ENCODE data around the gene LPIN2. TPM values are rescaled to one million over a fixed set of nuclear protein-coding genes. Genes with fewer than 3 reads are reported as not detected.

Gene LPIN2
- total RNA-seq, result 10 to 100 TPM; 32.9 to 58.8 (median 57.1) TPM
- total RNA-seq (2013), result 66.4 TPM

GRCh38 chr18:3013024-3013804 is at the start of gene LPIN2:
TSS of gene LPIN2 (minus strand) at chr18:3013144. CDS start at chr18:2960840, 52,304 bp downstream.
- H3K4me1 ChIP-seq (ENCODE audit: control insufficient read depth, insufficient read depth, low read length), result peaks cover 38% of the 10 kb centered on the region
- WGBS (ENCODE audit: insufficient coverage), result under 1% methylated on average over 76 of the region's 78 CpGs
- Mint-ChIP-seq H3K27me3 (ENCODE audit: low read depth in 2 of 2) (no peaks in the 10 kb centered on the region), H3K27ac (peak within 1 kb of the TSS; percentile 88), H3K9me3 (no peaks in the 10 kb centered on the region), H3K36me3 (peaks cover 7% of the 10 kb centered on the region), H3K4me3 (peak within 1 kb of the TSS; percentile 95), H3K4me1 (peaks cover 33 to 39% of the 10 kb centered on the region in 2 donors)
- DNase-seq (peak; percentile 92 to 97), ATAC-seq (peak; percentile 87 to 94 (median 89))
- peak within 1 kb of the TSS; percentile 45 for H3K4me3 ChIP-seq (ENCODE audit: low read length)
- H3K27me3 ChIP-seq (ENCODE audit: control insufficient read depth, insufficient read depth, low read length), result no peaks in the 10 kb centered on the region
- H3K36me3 ChIP-seq (ENCODE audit: control insufficient read depth, insufficient read depth, low read length), result no peaks in the 10 kb centered on the region
- intact Hi-C loops (cut with micrococcal nuclease), result loop anchor here (1.0 to 2.0 kb wide), 3 partner anchors 40 to 234 kb away; partner anchors contain the start of gene MYL12A
- H3K27ac ChIP-seq (ENCODE audit: low read length), result peak within 1 kb of the TSS; percentile 83
- TF ChIP-seq CTCF (IDR thresholded peaks at IDR 0.05), result no peak
- H3K9me3 ChIP-seq (ENCODE audit: control insufficient read depth, insufficient read depth, low read length), result no peaks in the 10 kb centered on the region

GRCh38 chr18:3061581-3062312 is 48.8 kb upstream of the LPIN2 start:
- no peaks in the 10 kb centered on the region for H3K36me3 Mint-ChIP-seq
- no peaks in the 10 kb centered on the region for H3K27me3 Mint-ChIP-seq (ENCODE audit: low read depth in 2 of 2)
- peak overlapping the region; percentile 81 for H3K4me3 Mint-ChIP-seq
- Histone ChIP-seq H3K4me3 (ENCODE audit: low read length) (no peak overlapping the region), H3K4me1 (ENCODE audit: control insufficient read depth, insufficient read depth, low read length) (peaks cover 71% of the 10 kb centered on the region), H3K9me3 (ENCODE audit: control insufficient read depth, insufficient read depth, low read length) (no peaks in the 10 kb centered on the region), H3K36me3 (ENCODE audit: control insufficient read depth, insufficient read depth, low read length) (no peaks in the 10 kb centered on the region), H3K27me3 (ENCODE audit: control insufficient read depth, insufficient read depth, low read length) (no peaks in the 10 kb centered on the region), H3K27ac (ENCODE audit: low read length) (peak overlapping the region; percentile 90)
- 35% methylated on average over 11 of the region's 11 CpGs for whole genome bisulfite sequencing (ENCODE audit: insufficient coverage)
- DNase-seq, result peak; percentile 50 to 74
- peak overlapping the region; percentile 87 to 99 for H3K27ac Mint-ChIP-seq
- ATAC-seq, result peak; percentile 60 to 77 (median 71)
- peaks cover 66 to 74% of the 10 kb centered on the region in 2 donors for H3K4me1 Mint-ChIP-seq
- intact Hi-C loops (cut with micrococcal nuclease), result loop anchor here (1.0 to 10.0 kb wide), 5 partner anchors 48 to 541 kb away; partner anchors contain the start of genes LPIN2 and MYL12A
- no peak for TF ChIP-seq CTCF (IDR thresholded peaks at IDR 0.05)
- no peaks in the 10 kb centered on the region for H3K9me3 Mint-ChIP-seq

- Mint-ChIP-seq H3K27ac (peak overlapping the region; percentile 87 to 99), H3K36me3 (no peaks in the 10 kb centered on the region), H3K4me1 (peaks cover 63 to 70% of the 10 kb centered on the region in 2 donors), H3K9me3 (no peaks in the 10 kb centered on the region), H3K27me3 (ENCODE audit: low read depth in 2 of 2) (no peaks in the 10 kb centered on the region), H3K4me3 (peak overlapping the region; percentile 81)
- WGBS (ENCODE audit: insufficient coverage), result 51% methylated on average over 14 of the region's 15 CpGs
- Histone ChIP-seq H3K27me3 (ENCODE audit: control insufficient read depth, insufficient read depth, low read length) (no peaks in the 10 kb centered on the region), H3K27ac (ENCODE audit: low read length) (peak overlapping the region; percentile 90), H3K9me3 (ENCODE audit: control insufficient read depth, insufficient read depth, low read length) (no peaks in the 10 kb centered on the region), H3K4me3 (ENCODE audit: low read length) (no peak overlapping the region), H3K36me3 (ENCODE audit: control insufficient read depth, insufficient read depth, low read length) (no peaks in the 10 kb centered on the region), H3K4me1 (ENCODE audit: control insufficient read depth, insufficient read depth, low read length) (peaks cover 63% of the 10 kb centered on the region)
- ATAC-seq (peak; percentile 22 to 47 (median 45)), DNase-seq (peak; percentile 28 to 76)
- TF ChIP-seq CTCF (IDR thresholded peaks at IDR 0.05), result no peak
- intact Hi-C loops (cut with micrococcal nuclease), result loop anchor here (1.0 to 10.0 kb wide), 3 partner anchors 48 to 541 kb away; partner anchors contain the start of gene LPIN2
These were observed 48.0 kb upstream of the LPIN2 start for GRCh38 chr18:3060667-3061580.

All from natural killer cell (primary cell).